ENCODE results near the gene LMO7. TPM values are rescaled to one million over a fixed set of nuclear protein-coding genes. Genes with fewer than 3 reads are reported as not detected.
"Not testable (repeated sequence)": the region's sequence is repeated elsewhere in the genome, so short reads cannot be mapped to it uniquely, and the experiment has no call there.

Gene LMO7
- polyA plus RNA-seq, 1 experiment, result 76.9 TPM

DNA sequence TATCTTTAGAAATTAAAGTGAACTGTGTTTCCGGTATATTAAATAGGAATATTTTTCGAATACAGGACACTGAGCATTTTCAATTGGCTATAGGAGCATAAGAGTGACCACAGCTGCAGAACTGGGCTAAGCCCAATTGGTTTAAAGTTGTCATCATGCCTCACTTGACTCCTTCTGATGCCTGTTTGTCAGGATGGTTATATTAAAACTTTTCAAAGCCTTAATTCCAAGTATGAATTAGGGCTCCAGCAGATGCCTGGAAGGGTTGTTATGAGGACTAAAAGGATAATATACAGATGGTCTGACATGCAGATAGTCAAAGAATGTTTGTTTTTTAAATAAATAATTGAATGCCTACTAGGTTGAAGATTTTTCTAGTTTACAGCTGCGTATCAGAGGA, 100.0 kb downstream of the LMO7 start:
- no peak overlapping the region for H3K4me3 ChIP-seq (ENCODE audit: low read depth, low read length)
- TF ChIP-seq, protein P1, sequence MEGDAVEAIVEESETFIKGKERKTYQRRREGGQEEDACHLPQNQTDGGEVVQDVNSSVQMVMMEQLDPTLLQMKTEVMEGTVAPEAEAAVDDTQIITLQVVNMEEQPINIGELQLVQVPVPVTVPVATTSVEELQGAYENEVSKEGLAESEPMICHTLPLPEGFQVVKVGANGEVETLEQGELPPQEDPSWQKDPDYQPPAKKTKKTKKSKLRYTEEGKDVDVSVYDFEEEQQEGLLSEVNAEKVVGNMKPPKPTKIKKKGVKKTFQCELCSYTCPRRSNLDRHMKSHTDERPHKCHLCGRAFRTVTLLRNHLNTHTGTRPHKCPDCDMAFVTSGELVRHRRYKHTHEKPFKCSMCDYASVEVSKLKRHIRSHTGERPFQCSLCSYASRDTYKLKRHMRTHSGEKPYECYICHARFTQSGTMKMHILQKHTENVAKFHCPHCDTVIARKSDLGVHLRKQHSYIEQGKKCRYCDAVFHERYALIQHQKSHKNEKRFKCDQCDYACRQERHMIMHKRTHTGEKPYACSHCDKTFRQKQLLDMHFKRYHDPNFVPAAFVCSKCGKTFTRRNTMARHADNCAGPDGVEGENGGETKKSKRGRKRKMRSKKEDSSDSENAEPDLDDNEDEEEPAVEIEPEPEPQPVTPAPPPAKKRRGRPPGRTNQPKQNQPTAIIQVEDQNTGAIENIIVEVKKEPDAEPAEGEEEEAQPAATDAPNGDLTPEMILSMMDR (IDR thresholded peaks at IDR 0.05; ENCODE audit: low read depth, low read length), result no peak
- CTCF ChIA-PET, result interaction anchor here (1.0 to 2.7 kb wide), 2 partner anchors 40 to 49 kb away, joined by 4 to 17 read pairs; no protein-coding TSS in a partner anchor
- H3K9me3 ChIP-seq (ENCODE audit: control insufficient read depth, insufficient read depth, low read length), result no peaks in the 10 kb centered on the region; the same call in 1 of the 2 replicates
- no peaks in the 10 kb centered on the region for H3K27me3 ChIP-seq (ENCODE audit: control insufficient read depth, insufficient read depth, low read length)
- DNase-seq (ENCODE audit: low read depth, low spot score), result no peak
- POLR2A ChIA-PET, result no interaction called here
- H3K27ac ChIP-seq (ENCODE audit: low read depth, low read length), result no peak overlapping the region

- ChIA-PET CTCF (interaction anchor here (1.4 kb wide), 1 partner anchor 43 kb away, joined by 9 read pairs; no protein-coding TSS in a partner anchor), POLR2A (no interaction called here)
- TF ChIP-seq, protein P1 (IDR thresholded peaks at IDR 0.05; ENCODE audit: low read depth, low read length), result no peak
- Histone ChIP-seq H3K4me3 (ENCODE audit: low read depth, low read length) (no peak overlapping the region), H3K27me3 (ENCODE audit: control insufficient read depth, insufficient read depth, low read length) (no peaks in the 10 kb centered on the region), H3K9me3 (ENCODE audit: control insufficient read depth, insufficient read depth, low read length) (no peaks in the 10 kb centered on the region), H3K27ac (ENCODE audit: low read depth, low read length) (no peak overlapping the region)
- no peak for DNase-seq (ENCODE audit: low read depth, low spot score)
Measured at GRCh38 chr13:75738841-75739240, 102.7 kb downstream of the LMO7 start.

GRCh38 chr13:75739244-75739868, 103.2 kb downstream of the LMO7 start:
- Histone ChIP-seq H3K4me3 (ENCODE audit: low read depth, low read length) (no peak overlapping the region), H3K9me3 (ENCODE audit: control insufficient read depth, insufficient read depth, low read length) (no peaks in the 10 kb centered on the region), H3K27me3 (ENCODE audit: control insufficient read depth, insufficient read depth, low read length) (no peaks in the 10 kb centered on the region), H3K27ac (ENCODE audit: low read depth, low read length) (no peak overlapping the region)
- POLR2A ChIA-PET, result no interaction called here
- CTCF ChIA-PET, result interaction anchor here (1.4 kb wide), 1 partner anchor 44 kb away, joined by 9 read pairs; no protein-coding TSS in a partner anchor
- TF ChIP-seq, protein P1 (IDR thresholded peaks at IDR 0.05; ENCODE audit: low read depth, low read length), result no peak
- DNase-seq (ENCODE audit: low read depth, low spot score), result no peak

DNA sequence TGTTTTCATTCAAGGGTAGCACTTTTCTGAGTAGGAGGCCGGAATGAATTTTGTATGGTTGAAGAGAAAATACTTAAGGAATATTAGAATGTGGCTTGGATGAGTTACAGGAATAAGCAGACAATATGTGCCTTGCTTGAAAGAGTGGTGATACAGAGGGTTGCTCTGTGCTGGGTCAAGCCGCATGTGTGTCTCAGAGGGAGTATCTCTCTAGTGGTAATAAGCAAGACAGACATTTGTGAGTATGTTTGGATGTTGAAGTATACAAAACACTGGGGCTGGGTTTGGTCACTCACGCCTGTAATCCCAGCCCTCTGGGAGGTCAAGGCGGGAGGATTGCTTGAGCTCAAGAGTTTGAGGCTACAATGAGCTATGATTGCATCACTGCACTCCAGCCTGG, 103.9 kb downstream of the LMO7 start:
- H3K9me3 ChIP-seq (ENCODE audit: control insufficient read depth, insufficient read depth, low read length), result no peaks in the 10 kb centered on the region
- H3K4me3 ChIP-seq (ENCODE audit: low read depth, low read length), result no peak overlapping the region
- no peaks in the 10 kb centered on the region for H3K27me3 ChIP-seq (ENCODE audit: control insufficient read depth, insufficient read depth, low read length)
- DNase-seq (ENCODE audit: low read depth, low spot score), result no peak
- ChIA-PET POLR2A (no interaction called here), CTCF (interaction anchor here (0.7 kb wide), 1 partner anchor 44 kb away, joined by 4 read pairs; no protein-coding TSS in a partner anchor)
- TF ChIP-seq, protein P1 (IDR thresholded peaks at IDR 0.05; ENCODE audit: low read depth, low read length), result no peak
- no peak overlapping the region for H3K27ac ChIP-seq (ENCODE audit: low read depth, low read length)

- H3K27me3 ChIP-seq (ENCODE audit: control insufficient read depth, insufficient read depth, low read length); H3K9me3 ChIP-seq (ENCODE audit: control insufficient read depth, insufficient read depth, low read length); H3K27ac ChIP-seq (ENCODE audit: low read depth, low read length); DNase-seq (ENCODE audit: low read depth, low spot score); POLR2A ChIA-PET; H3K4me3 ChIP-seq (ENCODE audit: low read depth, low read length): not testable (repeated sequence)
- CTCF ChIA-PET, result interaction anchor here (0.6 kb wide), 1 partner anchor 1143 kb away, joined by 9 read pairs; no protein-coding TSS in a partner anchor
Measured at GRCh38 chr13:75743072-75743471, 106.9 kb downstream of the LMO7 start.
